A673 (cell line): Measurements from ENCODE around the gene GPLD1. TPM values are rescaled to one million over a fixed set of nuclear protein-coding genes. Genes with fewer than 3 reads are reported as not detected.

ENCODE experiments used
- BruUV-seq: library from RNA; stranded (reverse); fragments of 400-500 nt; replicated peaks from 2 replicates; lab custom pipeline; 2021; lab: Mats Ljungman, UMichigan
- CTCF ChIA-PET: fragments of 300-600 bp; sonication (Branson Sonifier 250); formaldehyde crosslinking; loops from one replicate; lab custom pipeline; 2022; ENCODE audit warnings: antibody characterized with exemption; lab: Charles Lee
- POLR2A ChIA-PET: fragments of 300-600 bp; sonication (Branson Sonifier 250); formaldehyde crosslinking; loops from one replicate; lab custom pipeline; 2022; ENCODE audit warnings: antibody characterized with exemption; ENCODE audit not compliant: low non-redundant PET; lab: Charles Lee
- DNase-seq: peaks from one replicate; pipeline ENCODE4 v3.0.0-alpha.2; 2015; ENCODE audit warnings: low spot score
- H3K27ac ChIP-seq: fragments of 200-600 bp; sonication (generic); 2 replicates; pipeline ENCODE4 v1.5.1; 2016; ENCODE audit warnings: mixed run types, low read depth, mild to moderate bottlenecking, mixed read lengths, antibody characterized with exemption, low read length; ENCODE audit not compliant: poor library complexity, severe bottlenecking
- H3K27me3 ChIP-seq: fragments of 200-600 bp; sonication (generic); replicated peaks from 2 replicates; pipeline ENCODE4 v1.6.1; 2017; ENCODE audit warnings: mixed run types, low read depth, mild to moderate bottlenecking, mixed read lengths, antibody characterized with exemption, low read length; ENCODE audit not compliant: insufficient read depth, poor library complexity
- H3K36me3 ChIP-seq: fragments of 200-600 bp; sonication (generic); 2 replicates; pipeline ENCODE4 v1.6.1; 2016; ENCODE audit warnings: mixed run types, mild to moderate bottlenecking, mixed read lengths, antibody characterized with exemption, low read length; ENCODE audit not compliant: insufficient read depth, poor library complexity, severe bottlenecking
- H3K4me1 ChIP-seq: fragments of 200-600 bp; sonication (generic); 2 replicates; pipeline ENCODE4 v1.6.1; 2017; ENCODE audit warnings: mixed run types, mild to moderate bottlenecking, mixed read lengths, antibody characterized with exemption, low read length; ENCODE audit not compliant: insufficient read depth, poor library complexity, severe bottlenecking
- H3K4me3 ChIP-seq: fragments of 200-600 bp; sonication (generic); 2 replicates; pipeline ENCODE4 v1.5.1; 2016; ENCODE audit warnings: low read depth, mixed run types, mild to moderate bottlenecking, mixed read lengths, low read length; ENCODE audit not compliant: poor library complexity, severe bottlenecking
- H3K9me3 ChIP-seq: fragments of 200-600 bp; sonication (generic); 2 replicates; pipeline ENCODE4 v1.6.1; 2016; ENCODE audit warnings: mixed run types, low read depth, mild to moderate bottlenecking, mixed read lengths, antibody characterized with exemption, low read length; ENCODE audit not compliant: poor library complexity, severe bottlenecking
- EZH2 ChIP-seq: fragments of 200-600 bp; sonication (generic); IDR thresholded peaks from 2 replicates; pipeline ENCODE4 v1.6.1; 2017; ENCODE audit warnings: borderline replicate concordance, low read depth, mild to moderate bottlenecking, mixed read lengths, antibody characterized with exemption, low read length; ENCODE audit not compliant: poor library complexity, severe bottlenecking
- intact Hi-C: fragments of 100-400 bp; cut with micrococcal nuclease; formaldehyde crosslinking; loops from one replicate; pipeline ENCODE4 v1.10.0; 2022; ENCODE audit not compliant: unreplicated experiment
- total RNA-seq: library from RNA; stranded (reverse); gene quantifications from 2 replicates; pipeline ENCODE4 v1.2.3, GENCODE V29; 2021
- TF ChIP-seq, protein P1 (sequence below): fragments of 300-800, 200-600 bp; sonication (generic); conservative IDR thresholded peaks from 2 replicates; pipeline ENCODE4 v1.5.1; 2017; ENCODE audit warnings: low read depth, mild to moderate bottlenecking, antibody characterized with exemption, low read length, moderate library complexity, mixed read lengths

Gene GPLD1
- total RNA-seq, 1 experiment from 2014 or later, result 1.1 TPM

DNA sequence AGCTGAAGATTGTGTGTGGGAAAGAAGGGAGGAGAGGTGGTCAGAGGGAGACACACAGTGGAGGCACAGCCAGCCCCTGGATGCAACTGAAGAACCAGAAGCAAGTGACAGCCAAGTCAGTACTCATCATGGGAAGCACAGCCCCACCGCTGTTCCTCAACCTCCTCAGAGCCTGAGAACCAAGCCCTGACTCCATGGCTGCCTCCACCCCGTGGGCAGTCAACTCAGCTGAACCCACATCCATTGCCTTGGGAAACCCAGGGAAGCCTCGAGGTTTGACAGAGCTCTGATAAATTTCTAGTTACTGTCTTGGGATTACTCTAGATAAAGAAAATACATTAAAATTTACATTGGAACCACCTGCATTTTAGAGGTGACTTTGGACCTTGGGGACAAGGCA, 35.0 kb upstream of the GPLD1 start:
- ChIA-PET CTCF (interaction anchor here (0.7 kb wide), 1 partner anchor 1041 kb away, joined by 4 read pairs; no protein-coding TSS in a partner anchor), POLR2A (no interaction called here)
- peaks cover 5% of the 10 kb centered on the region for H3K27me3 ChIP-seq
- no peaks in the 10 kb centered on the region for H3K4me1 ChIP-seq
- no peak overlapping the region for H3K27ac ChIP-seq
- H3K36me3 ChIP-seq, result no peaks in the 10 kb centered on the region
- no peak overlapping the region for H3K4me3 ChIP-seq
- H3K9me3 ChIP-seq, result no peaks in the 10 kb centered on the region
- BruUV-seq, result no TSS peak
- intact Hi-C loops, result loop anchor here (2.0 to 10.0 kb wide), 4 partner anchors 58 to 460 kb away; no protein-coding TSS in a partner anchor
- no peak for DNase-seq
- no peak for TF ChIP-seq EZH2
- TF ChIP-seq, protein P1, sequence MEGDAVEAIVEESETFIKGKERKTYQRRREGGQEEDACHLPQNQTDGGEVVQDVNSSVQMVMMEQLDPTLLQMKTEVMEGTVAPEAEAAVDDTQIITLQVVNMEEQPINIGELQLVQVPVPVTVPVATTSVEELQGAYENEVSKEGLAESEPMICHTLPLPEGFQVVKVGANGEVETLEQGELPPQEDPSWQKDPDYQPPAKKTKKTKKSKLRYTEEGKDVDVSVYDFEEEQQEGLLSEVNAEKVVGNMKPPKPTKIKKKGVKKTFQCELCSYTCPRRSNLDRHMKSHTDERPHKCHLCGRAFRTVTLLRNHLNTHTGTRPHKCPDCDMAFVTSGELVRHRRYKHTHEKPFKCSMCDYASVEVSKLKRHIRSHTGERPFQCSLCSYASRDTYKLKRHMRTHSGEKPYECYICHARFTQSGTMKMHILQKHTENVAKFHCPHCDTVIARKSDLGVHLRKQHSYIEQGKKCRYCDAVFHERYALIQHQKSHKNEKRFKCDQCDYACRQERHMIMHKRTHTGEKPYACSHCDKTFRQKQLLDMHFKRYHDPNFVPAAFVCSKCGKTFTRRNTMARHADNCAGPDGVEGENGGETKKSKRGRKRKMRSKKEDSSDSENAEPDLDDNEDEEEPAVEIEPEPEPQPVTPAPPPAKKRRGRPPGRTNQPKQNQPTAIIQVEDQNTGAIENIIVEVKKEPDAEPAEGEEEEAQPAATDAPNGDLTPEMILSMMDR, result no peak

DNA sequence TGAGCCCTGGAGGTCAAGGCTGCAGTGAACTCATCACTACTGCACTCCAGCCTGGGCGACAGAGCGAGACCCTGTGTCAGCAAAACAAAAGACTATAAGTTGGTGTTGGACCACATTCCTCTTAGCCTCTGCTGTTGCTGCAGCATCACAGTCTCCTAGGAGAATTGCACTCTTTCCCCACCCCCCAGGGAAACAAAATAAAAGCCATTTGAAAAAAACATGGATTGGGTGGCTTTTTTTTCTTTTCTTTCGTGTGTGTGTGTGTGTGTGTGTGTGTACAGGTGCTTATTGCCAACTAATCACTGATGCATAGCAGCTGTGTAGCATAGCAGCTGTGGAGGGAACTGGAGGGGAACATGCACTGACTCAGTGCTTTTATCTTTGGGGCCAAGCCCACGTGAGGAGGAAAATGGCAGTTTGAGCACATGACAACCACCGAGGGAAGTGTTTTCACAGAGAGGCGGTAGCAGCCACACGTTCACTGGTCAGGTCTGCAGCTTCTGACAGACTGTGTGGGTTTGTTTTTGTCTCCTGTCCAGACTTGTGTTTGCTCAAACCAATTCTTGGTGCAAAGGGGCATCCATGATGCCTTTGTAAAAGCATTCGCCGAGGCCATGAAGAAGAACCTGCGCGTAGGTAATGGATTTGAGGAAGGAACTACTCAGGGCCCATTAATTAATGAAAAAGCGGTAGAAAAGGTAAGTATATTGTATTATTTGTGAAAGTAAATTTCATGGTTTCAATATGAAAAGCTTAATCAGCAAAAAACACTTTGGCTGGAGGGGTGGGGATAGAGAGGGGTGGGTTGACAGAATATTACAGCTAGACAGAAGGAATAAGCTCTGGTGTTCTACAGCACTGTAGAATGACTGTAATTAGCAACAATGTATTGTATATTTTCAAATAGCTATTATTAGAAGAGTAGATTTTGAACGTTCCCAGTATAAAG, 33.1 kb upstream of the GPLD1 start:
- intact Hi-C loops, result loop anchor here (5.0 to 10.0 kb wide), 2 partner anchors 60 to 458 kb away; no protein-coding TSS in a partner anchor
- Histone ChIP-seq H3K9me3 (no peaks in the 10 kb centered on the region), H3K4me1 (no peaks in the 10 kb centered on the region), H3K36me3 (no peaks in the 10 kb centered on the region), H3K4me3 (no peak overlapping the region), H3K27ac (no peak overlapping the region), H3K27me3 (peaks cover 5% of the 10 kb centered on the region)
- CTCF ChIA-PET, result interaction anchor here (0.6 to 1.5 kb wide), 2 partner anchors 59 to 308 kb away, joined by 3 to 10 read pairs; no protein-coding TSS in a partner anchor
- TF ChIP-seq EZH2, result no peak
- TF ChIP-seq, protein P1, result no peak
- no TSS peak for BruUV-seq
- no peak for DNase-seq
- POLR2A ChIA-PET, result no interaction called here

DNA sequence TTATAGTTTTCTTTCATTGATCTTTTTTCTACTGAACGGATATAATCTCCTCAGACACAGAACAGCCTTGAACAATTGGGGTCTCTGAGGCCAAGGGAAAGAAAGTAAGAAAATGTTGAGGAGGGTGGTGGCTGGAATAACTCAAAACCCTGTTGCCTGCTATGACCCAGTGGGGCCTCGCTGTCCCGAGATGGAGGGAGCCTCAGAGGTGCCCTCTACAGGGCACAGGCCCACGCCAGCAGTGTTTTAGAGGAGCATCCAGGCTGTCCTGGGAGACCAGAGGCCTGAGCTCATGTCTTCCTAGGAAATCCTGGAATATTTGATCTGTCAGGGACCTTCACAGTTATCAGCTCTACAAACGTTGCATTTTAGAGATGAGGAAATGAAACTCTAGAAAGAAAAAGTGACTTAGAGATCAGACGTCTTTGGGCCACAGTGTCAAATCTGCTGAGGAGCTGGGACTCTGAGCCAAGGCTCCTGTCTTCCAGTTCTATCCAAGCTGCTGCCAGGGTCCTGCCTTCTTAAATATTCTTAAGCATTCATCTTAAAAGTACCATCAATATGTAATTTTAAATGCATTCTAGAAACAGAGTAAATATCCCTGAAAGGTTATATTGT, 31.7 kb upstream of the GPLD1 start:
- peak; percentile 62 for DNase-seq
- intact Hi-C loops, result loop anchor here (5.0 to 10.0 kb wide), 2 partner anchors 61 to 456 kb away; no protein-coding TSS in a partner anchor
- no peaks in the 10 kb centered on the region for H3K4me1 ChIP-seq
- no peaks in the 10 kb centered on the region for H3K36me3 ChIP-seq
- H3K27ac ChIP-seq, result no peak overlapping the region
- CTCF ChIA-PET, result interaction anchor here (0.7 to 1.5 kb wide), 4 partner anchors 15 to 238 kb away, joined by 3 read pairs; partner anchors contain the start of gene ALDH5A1
- TF ChIP-seq, protein P1, result peak; percentile 81
- TF ChIP-seq EZH2, result no peak
- no peaks in the 10 kb centered on the region for H3K9me3 ChIP-seq
- POLR2A ChIA-PET, result no interaction called here
- H3K4me3 ChIP-seq, result no peak overlapping the region
- peaks cover 4% of the 10 kb centered on the region for H3K27me3 ChIP-seq
- BruUV-seq, result no TSS peak
